Muscle layer of duodenum (tissue), 2 donors: Measurements from ENCODE around the gene NCAM1.

ENCODE experiments used
- H3K27ac ChIP-seq: one replicate; pipeline ENCODE4 v1.7.0; 2013; ENCODE audit warnings: mild to moderate bottlenecking, low read length
- H3K27me3 ChIP-seq: one replicate; pipeline ENCODE4 v1.7.0; 2013; ENCODE audit warnings: low read depth, mild to moderate bottlenecking, control low read depth, low read length
- H3K36me3 ChIP-seq, 2 donors: one replicate each; pipeline ENCODE4 v1.7.0; 2013; ENCODE audit warnings: low read length in 2 of 2, control low read depth in 1 of 2, mild to moderate bottlenecking in 1 of 2; ENCODE audit not compliant: insufficient read depth in 2 of 2, control insufficient read depth in 1 of 2
- H3K4me1 ChIP-seq, 2 donors: one replicate each; pipeline ENCODE4 v1.7.0; 2013; ENCODE audit warnings: low read length in 2 of 2, mild to moderate bottlenecking in 2 of 2, control low read depth in 1 of 2, moderate library complexity in 1 of 2; ENCODE audit not compliant: insufficient read depth in 2 of 2, control insufficient read depth in 1 of 2
- H3K4me3 ChIP-seq, 2 donors: one replicate each; pipeline ENCODE4 v1.7.0; 2013; ENCODE audit warnings: low read length in 2 of 2, low read depth in 1 of 2, mild to moderate bottlenecking in 1 of 2
- H3K9me3 ChIP-seq, 2 donors: one replicate each; pipeline ENCODE4 v1.7.0; 2013; ENCODE audit warnings: low read length in 2 of 2, control low read depth in 1 of 2, mild to moderate bottlenecking in 1 of 2; ENCODE audit not compliant: control insufficient read depth in 1 of 2
- donor health status: healthy.

NCAM1 gene

DNA sequence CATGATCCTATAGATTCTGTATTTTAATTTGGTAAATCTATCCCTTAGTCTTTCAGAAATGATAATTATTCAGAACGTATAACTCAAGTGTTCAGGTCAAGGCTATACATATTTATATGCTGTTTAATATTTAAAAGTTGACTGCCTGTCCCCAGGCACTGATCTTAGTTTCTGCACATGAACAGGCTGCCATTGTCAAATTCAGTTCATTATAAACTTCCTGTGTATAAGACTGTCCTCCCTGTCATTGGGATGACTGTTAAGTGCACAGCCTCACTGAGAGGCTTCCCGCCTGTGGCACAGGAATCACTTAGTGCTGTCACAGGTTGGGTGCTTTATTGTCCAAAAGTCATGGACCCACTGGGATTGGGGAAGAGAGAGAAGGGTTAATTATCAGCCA is 261.0 kb downstream of the NCAM1 start:
- Histone ChIP-seq H3K27ac (no peak overlapping the region), H3K9me3 (no peaks in the 10 kb centered on the region), H3K4me3 (no peak overlapping the region), H3K27me3 (no peaks in the 10 kb centered on the region), H3K36me3 (no peaks in the 10 kb centered on the region), H3K4me1 (no peaks in the 10 kb centered on the region)

DNA sequence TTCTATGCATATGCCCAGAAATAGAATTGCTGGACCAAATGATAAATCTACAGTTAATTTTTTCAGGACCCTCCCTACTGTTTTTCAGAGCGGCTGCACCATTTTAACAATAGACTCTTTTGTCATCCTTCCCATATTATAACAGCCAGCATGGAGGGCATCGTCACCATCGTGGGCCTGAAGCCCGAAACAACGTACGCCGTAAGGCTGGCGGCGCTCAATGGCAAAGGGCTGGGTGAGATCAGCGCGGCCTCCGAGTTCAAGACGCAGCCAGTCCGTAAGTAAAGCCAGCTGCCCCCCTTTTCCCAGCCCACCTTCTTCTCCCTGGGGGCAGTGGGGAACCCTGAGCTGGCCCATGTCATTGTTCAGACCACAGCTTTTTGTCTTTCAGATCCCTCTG is 273.7 kb downstream of the NCAM1 start:
- no peaks in the 10 kb centered on the region for H3K4me1 ChIP-seq
- no peak overlapping the region for H3K4me3 ChIP-seq
- no peaks in the 10 kb centered on the region for H3K36me3 ChIP-seq
- no peaks in the 10 kb centered on the region for H3K9me3 ChIP-seq
- H3K27me3 ChIP-seq = no peaks in the 10 kb centered on the region
- H3K27ac ChIP-seq = no peak overlapping the region

DNA sequence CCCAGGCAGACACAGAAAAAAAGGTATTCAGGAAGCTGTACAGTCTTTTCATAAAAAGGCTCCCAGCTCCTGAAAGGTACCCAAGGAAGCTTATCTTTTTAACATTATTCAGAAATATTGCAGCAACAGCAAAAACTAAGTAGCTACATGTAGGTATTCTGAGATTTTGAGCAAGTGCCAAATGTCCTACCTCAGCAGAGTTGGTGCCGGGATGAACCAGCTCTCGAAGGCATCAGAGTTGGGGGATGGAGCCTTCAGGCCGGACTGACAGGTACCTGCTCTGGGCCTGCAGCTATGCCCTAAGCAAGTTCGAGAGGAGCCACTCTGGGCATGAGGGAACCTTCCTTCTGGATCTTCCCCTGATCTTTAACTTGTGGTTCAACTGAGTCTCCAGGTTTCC is 276.0 kb downstream of the NCAM1 start:
- Histone ChIP-seq H3K4me1 (no peaks in the 10 kb centered on the region), H3K27ac (no peak overlapping the region), H3K9me3 (no peaks in the 10 kb centered on the region), H3K4me3 (no peak overlapping the region), H3K27me3 (no peaks in the 10 kb centered on the region), H3K36me3 (no peaks in the 10 kb centered on the region)

GRCh38 chr11:113238721-113239120 is 277.5 kb downstream of the NCAM1 start:
- H3K4me3 ChIP-seq = no peak overlapping the region
- H3K36me3 ChIP-seq = no peaks in the 10 kb centered on the region
- no peaks in the 10 kb centered on the region for H3K4me1 ChIP-seq
- H3K9me3 ChIP-seq = no peaks in the 10 kb centered on the region
- H3K27ac ChIP-seq = no peak overlapping the region
- H3K27me3 ChIP-seq = no peaks in the 10 kb centered on the region

DNA sequence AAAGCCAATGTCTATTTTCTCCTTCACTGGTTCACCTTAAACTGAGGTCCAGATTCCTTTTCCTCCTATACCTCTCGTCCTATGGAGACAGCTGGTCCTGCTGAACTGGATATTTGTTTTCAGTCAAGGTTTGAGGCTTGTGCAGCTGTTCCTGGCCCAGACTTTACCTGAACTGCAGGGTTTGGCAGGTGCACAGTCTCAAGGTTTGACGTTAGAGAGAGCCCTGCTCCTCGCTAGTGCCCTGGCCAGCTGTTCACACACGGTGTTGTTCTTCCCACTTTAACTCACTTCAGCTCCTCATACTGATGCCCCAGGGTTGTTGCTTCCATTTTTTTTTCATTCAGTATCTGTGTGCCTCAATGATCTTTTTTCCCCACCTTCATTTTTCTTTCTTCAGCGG is 279.2 kb downstream of the NCAM1 start:
- no peaks in the 10 kb centered on the region for H3K36me3 ChIP-seq
- no peaks in the 10 kb centered on the region for H3K9me3 ChIP-seq
- H3K4me1 ChIP-seq = no peaks in the 10 kb centered on the region
- H3K27me3 ChIP-seq = no peaks in the 10 kb centered on the region
- H3K27ac ChIP-seq = no peak overlapping the region
- no peak overlapping the region for H3K4me3 ChIP-seq

GRCh38 chr11:113240790-113241635 is 279.8 kb downstream of the NCAM1 start:
- H3K9me3 ChIP-seq = no peaks in the 10 kb centered on the region
- no peak overlapping the region for H3K4me3 ChIP-seq
- no peaks in the 10 kb centered on the region for H3K36me3 ChIP-seq
- H3K4me1 ChIP-seq = no peaks in the 10 kb centered on the region
- no peaks in the 10 kb centered on the region for H3K27me3 ChIP-seq
- no peak overlapping the region for H3K27ac ChIP-seq

- H3K4me1 ChIP-seq = no peaks in the 10 kb centered on the region
- H3K9me3 ChIP-seq = no peaks in the 10 kb centered on the region
- no peaks in the 10 kb centered on the region for H3K36me3 ChIP-seq
- no peak overlapping the region for H3K4me3 ChIP-seq
- H3K27ac ChIP-seq = no peak overlapping the region
- no peaks in the 10 kb centered on the region for H3K27me3 ChIP-seq
Measured at GRCh38 chr11:113241636-113242054, 280.4 kb downstream of the NCAM1 start.

DNA sequence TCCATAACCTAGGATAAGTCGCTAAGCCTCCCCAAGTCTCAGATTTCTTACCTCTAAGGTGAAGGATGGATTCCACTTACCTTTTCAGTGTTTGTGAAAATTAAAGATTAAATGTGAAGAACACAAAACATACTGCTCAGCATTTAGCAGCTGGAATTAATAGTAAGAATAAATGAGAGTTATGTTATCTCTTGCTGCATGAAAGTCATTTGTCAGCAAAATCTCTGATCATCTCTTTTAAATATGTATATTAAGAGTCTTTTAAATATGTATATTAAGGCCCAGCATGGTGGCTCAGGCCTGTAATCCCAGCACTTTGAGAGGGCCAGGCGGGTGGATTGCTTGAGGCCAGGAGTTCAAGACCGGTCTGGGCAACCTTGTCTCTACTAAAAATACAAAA is 280.8 kb downstream of the NCAM1 start:
- Histone ChIP-seq H3K4me1 (peaks cover 0 to under 1% of the 10 kb centered on the region in 2 donors), H3K9me3 (no peaks in the 10 kb centered on the region), H3K27ac (no peak overlapping the region), H3K36me3 (no peaks in the 10 kb centered on the region), H3K27me3 (no peaks in the 10 kb centered on the region), H3K4me3 (no peak overlapping the region)

- no peaks in the 10 kb centered on the region for H3K27me3 ChIP-seq
- H3K4me3 ChIP-seq = peak overlapping the region; percentile 40 to 59
- peak overlapping the region; percentile 43 for H3K27ac ChIP-seq
Measured at GRCh38 chr11:113242767-113243397, 281.7 kb downstream of the NCAM1 start.

DNA sequence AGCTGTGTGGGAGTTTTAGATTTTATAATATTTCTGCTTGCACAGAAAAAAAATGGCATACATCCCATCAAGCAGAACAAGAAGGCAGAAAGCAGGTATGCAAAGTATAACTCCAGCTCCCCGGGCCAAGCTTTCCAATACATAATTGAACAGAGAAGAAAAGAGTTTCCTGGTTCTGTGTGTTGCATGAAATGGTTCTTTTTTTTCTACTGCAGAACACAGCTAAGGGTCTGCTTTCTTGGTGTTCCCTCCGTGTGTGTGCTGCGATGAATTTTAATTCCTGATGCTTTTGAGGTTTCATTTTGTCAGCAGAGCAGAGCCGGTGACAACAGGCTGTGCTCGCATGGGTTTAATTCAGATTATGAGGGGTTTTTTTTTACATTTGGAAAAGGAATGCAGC is 282.5 kb downstream of the NCAM1 start:
- Histone ChIP-seq H3K9me3 (no peaks in the 10 kb centered on the region), H3K4me3 (peak overlapping the region in 1 of 2 donors; percentile 59), H3K27me3 (no peaks in the 10 kb centered on the region), H3K4me1 (peaks cover 0 to 6% of the 10 kb centered on the region in 2 donors), H3K27ac (peak overlapping the region; percentile 43), H3K36me3 (no peaks in the 10 kb centered on the region)

More at GRCh38 chr11:113242767-113243397, 281.7 kb downstream of the NCAM1 start:
- no peaks in the 10 kb centered on the region for H3K9me3 ChIP-seq
- peaks cover 0 to 6% of the 10 kb centered on the region in 2 donors for H3K4me1 ChIP-seq
- no peaks in the 10 kb centered on the region for H3K36me3 ChIP-seq

DNA sequence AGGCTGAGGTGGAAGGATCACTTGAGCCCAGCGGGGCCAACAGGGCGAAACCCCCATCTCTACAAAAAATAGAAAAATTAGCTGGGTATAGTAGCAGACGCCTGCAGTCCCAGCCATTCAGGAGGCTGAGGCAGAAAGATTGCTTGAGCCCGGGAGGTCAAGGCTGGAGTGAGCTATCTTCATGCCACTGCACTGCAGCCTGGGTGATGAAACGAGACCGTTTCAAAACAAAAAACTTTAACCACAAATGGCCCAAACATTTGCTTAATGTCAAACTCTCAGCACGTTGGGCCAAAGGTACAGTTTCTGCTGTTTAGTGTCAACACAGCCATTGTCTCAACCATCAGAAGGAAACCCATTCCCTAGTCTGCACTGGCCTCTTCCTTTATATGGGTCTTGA is 284.0 kb downstream of the NCAM1 start:
- Histone ChIP-seq H3K9me3 (no peaks in the 10 kb centered on the region), H3K27me3 (no peaks in the 10 kb centered on the region), H3K4me1 (peaks cover 0 to 6% of the 10 kb centered on the region in 2 donors), H3K4me3 (no peak overlapping the region), H3K27ac (no peak overlapping the region), H3K36me3 (no peaks in the 10 kb centered on the region)
